Central memory CD4-positive, alpha-beta T cell (primary cell): Measurements from ENCODE around the gene ZNF385B.

Source experiments
- DNase-seq: peaks from one replicate; pipeline ENCODE4 v3.0.0; 2022

ZNF385B gene

GRCh38 chr2:179741317-179741716 is 120.1 kb downstream of the ZNF385B start:
- DNase-seq: no peak

DNA sequence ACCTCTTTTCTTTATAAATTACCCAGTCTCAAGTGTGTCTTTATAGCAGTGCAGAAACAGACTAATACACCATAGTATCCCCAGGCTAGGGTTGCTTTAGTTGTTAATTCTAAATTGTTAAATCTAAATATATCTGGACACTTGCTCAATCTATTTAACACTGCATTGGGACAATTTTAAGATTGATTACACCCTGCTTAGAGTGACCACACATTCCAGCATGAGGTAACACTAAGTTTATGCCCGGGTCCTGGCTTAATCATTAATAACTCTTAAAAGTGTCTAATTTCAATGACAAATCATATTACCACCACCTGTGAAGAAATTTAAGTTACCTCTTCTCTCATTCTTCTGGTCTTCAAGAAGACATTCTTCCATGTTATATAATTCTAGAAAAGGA is 131.4 kb downstream of the ZNF385B start:
- DNase-seq: no peak

DNA sequence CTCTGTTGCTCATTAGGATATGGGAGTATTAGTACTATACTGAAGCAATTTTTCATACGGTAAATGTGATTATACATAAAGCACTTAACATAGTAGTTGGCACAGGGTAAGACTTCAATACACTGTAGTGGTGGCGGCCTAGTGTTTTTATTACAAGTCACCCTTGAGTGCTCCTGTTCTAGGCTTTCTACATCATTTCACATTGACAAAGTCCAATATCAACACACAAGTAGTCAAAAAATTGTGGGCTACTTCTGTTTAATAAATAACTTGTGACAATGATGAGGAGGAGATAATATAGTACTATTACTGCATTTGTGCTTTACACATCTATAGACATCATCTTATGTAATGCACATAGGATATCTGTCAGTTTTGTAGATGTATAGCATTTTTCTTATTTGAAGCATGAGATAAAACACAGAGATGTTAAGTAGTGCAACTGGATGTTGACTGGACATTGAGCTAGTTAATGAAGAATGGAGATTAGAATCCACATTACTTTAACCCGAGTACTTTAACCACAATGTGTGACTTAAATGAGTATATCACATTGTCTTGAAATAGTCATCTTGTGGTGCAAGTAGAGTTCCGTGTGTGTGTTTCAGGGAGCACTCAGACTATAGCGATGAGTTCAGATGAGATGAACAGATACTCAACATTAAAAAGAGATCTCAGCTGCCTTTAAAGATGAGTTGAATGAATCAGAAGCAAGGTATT is 134.8 kb downstream of the ZNF385B start:
- DNase-seq: no peak

DNA sequence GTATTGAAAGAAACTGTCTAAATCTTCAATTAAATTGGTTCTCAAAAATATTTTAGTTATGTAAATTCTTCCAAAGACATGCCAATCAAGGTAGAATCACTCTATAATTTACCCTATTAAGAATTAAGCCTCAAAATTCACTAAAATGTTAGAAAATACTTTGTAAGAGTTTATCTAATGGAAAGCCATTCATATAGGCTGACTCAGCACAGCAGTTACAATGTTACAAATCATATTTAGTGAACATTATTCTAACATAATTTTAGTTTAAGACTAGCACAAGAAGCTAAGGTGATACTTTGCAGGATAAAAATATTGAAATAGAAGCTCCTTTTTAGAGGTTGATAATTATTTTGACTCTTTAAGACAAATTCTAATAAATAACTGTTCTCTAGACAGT is 137.0 kb downstream of the ZNF385B start:
- DNase-seq: no peak

GRCh38 chr2:179720173-179720772 is 141.1 kb downstream of the ZNF385B start:
- DNase-seq: no peak

DNA sequence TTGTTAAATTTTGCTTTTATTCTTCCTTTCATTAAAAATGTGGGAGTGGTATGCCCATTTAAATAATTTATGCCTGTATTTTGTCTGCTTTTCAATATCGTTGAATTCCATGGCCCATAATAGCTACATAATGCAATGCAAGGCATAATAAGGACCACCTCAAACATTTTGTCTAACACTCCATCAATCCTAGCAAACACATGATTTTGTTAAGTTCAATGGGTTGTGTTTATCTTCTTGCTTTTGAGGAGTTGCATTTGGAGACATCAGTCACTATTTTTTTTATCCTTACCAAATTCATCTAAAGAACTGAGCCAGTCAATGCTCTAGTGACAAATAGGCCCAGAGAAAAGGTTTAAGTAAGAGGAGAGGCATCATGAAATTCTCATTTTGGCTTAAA is 145.5 kb downstream of the ZNF385B start:
- DNase-seq: no peak

- no peak for DNase-seq
Measured at GRCh38 chr2:179715196-179715595, 146.2 kb downstream of the ZNF385B start.

GRCh38 chr2:179712825-179713224 is 148.6 kb downstream of the ZNF385B start:
- DNase-seq: no peak

DNA sequence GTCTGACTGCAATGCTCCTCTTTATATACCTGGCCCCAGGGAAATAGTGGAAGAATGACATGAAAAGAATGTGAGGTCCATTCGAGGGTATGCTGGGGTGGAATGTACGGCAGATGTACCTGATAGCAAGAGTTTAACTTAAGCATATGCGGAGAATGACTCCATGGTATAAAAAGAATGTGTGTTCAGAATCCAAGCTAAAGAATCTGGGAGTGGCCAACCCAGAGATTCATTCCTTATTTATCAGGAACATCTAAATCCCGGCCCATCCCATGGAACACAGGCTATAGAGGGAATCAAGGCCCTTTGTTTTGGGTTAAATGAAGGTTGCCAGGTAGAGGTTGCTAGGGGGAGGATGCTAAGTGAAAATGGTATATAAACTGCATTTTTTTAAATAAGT is 150.0 kb downstream of the ZNF385B start:
- DNase-seq: no peak

DNA sequence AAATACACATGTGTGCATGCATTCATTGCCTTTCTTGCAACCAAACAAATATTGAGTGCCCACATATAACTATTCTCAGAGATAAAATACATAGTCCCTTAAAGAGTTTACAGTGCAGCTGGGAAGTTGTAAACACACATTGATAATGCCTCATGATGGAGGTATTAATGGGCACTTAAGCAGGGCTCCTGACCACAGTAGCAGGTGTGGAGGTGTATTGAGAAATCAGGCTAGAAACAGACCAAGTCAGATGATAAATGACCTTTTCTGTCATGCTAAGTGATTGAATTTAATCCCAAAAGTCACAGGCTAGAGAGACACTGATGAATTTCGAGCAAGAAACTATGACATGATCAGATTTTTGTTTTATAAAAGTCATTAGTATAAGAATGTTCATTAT is 157.7 kb downstream of the ZNF385B start:
- no peak for DNase-seq

GRCh38 chr2:179702912-179703311 is 158.5 kb downstream of the ZNF385B start:
- no peak for DNase-seq

- no peak for DNase-seq
Measured at GRCh38 chr2:179701524-179702110, 159.8 kb downstream of the ZNF385B start.

DNA sequence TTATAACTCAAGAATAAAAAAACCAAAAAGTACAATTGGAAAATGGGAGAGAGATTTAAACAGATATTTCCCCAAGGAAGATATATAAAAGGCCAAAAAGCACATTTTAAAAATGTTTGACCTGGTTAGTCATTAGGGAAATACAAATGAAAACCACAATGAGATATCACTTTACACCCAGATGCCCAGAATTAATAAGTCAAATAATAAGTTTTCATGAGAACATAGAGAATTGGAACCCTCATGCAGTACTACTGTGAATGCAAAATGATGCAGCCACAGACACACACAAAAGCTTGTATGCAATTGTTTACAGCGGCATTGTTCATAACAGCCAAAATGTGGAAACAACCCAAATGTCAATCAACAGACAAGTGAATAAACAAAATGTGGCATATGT is 165.9 kb downstream of the ZNF385B start:
- no peak for DNase-seq

DNA sequence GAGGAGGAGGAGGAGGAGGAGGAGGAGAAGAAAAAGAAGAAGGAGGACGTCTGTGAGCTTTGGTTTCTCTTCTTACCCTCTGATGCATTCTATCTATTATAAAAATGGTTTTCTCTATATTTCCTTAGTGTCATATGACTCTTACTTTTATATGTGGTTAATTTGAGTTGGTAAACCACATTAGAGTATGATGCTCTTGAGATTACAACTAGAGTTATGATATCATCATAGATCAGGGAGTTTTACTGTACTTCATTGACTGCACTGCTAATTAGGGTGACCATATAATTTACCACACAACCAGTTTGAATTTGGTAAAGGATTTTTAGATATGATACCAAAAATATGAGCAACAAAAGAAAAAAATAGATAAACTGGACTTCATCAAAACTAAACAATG is 166.4 kb downstream of the ZNF385B start:
- no peak for DNase-seq

DNA sequence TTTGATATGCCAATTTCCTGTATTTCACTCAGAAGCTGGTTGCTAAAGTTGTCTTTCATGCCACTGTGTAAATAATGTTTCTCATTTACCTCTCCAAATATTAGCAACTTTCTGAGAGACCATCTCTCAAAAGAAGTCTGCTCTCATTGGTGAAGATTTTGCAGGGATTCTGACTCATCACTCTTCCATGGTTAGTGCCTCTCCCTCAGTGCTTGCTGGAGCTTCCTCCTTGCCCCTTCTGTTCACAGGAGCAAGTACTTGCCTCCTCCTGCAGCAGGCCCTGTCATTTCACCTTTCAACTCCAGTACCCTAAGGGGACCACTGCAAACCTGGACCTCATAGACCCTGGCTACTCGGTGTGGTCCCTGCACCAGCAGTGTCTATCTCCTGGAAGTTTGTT is 168.8 kb downstream of the ZNF385B start:
- DNase-seq: no peak

DNA sequence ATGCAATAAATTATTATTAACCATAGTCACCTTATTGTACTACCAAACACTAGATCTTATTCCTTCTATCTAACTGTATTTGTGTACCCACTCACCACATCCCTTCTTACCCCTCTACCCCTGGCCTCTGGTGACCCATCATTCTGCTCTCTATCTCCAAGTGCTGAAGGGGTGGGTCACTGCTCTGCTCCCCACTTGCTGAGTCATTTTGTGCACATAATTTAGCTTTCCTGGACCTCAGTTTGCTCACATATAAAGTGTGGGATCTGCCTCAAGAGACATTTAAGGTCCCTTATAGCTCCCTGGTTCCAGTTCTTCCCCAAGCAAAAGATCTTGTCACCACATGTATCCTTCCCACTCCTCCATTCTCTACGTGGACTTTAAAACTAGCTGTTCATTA is 169.4 kb downstream of the ZNF385B start:
- DNase-seq: no peak

- no peak for DNase-seq
Measured at GRCh38 chr2:179691235-179691634, 170.2 kb downstream of the ZNF385B start.

DNA sequence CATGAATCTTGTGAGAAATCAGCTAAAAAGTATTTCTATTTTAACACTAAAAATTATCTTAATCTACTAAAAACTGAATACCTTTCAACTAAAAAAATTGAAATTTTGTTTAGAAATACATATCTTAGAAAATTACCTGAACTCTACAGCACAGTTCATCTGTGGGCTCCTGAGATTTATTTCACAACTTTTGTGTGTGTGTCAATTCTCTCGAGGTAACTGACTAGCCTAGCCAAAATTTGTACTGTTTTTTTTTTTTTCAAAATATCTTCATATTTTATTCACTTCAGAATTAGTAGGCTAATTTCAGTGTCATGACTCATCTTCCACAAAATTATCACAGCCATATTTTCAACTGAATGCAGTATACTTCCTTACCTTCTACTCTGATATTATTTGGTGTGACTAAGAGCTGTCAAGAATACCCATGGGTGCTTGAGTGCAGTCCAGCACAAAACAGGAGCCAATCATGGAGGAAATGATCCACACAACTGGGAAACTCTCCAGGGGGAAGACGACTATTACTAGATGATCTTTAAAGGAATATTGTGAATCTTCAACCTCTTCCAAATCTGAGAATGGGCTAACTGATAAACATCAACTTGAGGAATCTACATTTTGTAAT is 174.6 kb downstream of the ZNF385B start:
- DNase-seq: no peak

DNA sequence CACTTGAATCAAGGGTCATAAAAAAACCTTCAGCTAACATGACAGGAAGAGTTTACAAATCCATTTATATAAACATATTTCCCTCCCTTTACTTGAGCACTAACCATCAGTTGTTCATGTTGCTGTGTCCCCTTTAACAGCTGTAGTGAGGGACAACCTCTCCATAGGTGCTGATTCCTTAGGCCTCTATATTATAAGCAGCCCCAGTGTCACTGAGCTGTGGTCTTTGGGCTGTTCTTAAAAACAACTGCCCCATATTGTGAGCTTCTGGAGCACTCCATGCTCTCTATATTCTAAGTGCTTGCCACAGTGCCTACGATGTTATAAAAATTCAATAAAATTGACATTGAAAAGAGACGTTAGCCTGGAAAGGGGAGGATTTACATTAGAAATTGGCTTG is 175.3 kb downstream of the ZNF385B start:
- no peak for DNase-seq

DNA sequence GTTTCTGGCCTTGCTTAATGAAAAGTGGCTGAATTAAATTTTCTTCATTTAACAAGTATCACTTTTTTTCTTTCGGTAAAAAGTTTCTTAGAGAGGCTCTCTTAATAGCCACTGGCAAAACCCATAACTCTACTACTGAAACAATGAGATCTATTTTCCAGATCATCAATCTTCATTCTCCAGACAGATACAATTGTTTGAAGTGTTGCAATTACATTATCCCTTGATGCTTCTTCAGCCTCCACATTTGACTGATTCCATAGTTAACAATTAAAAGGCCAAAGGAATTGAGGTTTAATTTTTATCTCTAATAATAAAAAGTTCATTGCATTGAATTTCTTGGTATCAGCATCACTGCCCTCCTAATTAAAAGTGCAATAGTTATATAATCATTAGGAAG is 176.3 kb downstream of the ZNF385B start:
- no peak for DNase-seq

DNA sequence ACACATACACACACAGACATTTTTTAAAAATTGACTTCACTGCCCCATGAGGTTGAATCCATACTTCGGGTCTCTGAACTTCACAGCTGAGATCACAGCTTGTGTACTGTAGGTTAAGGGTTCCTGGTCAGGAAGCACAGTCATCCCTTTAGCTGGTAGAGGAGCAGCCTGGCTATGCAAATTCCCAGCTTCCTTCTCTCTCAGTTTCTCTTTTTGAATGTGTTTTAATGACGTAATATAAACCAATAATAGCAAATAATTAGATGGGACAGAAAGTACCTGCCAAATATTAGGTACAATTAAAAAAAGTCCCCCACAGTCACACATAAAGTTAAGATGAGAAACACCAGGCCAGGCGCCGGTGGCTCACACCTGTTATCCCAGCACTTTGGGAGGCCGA is 178.7 kb downstream of the ZNF385B start:
- DNase-seq: no peak

DNA sequence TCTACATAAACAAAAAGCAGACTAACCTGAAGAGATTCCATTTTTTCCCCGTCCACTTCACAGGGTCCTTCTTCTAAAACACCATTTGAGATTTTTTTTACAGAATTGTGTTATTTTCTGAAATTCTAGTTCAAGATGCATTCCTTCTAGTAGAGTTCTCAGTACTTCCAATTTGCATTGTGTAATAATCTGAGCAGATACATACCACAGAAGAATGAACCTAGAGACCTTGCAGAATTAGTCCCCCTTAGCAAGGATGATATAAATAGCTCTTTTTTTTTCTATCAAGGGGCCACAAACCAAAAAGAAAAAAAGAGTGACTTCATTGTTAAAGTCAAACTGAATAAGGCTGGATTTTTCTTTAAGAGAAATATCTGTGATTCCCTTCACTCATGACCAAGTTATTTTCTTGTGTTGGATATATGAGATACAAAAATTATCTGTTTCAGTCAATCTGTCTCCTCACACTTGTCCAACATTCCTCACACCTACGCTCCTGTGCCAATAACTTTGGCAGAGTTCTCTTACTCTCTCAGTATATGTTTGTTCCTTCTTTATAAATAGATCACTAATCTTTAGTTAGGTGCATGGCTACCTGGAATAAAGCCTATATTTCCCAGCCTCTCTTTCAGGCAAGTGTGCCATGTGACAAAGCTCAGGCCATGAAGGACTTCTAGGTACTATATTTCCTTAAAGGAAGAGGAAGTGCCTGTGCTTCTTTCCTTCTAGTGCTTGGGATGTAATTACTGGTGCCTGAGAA is 183.5 kb downstream of the ZNF385B start:
- no peak for DNase-seq

DNA sequence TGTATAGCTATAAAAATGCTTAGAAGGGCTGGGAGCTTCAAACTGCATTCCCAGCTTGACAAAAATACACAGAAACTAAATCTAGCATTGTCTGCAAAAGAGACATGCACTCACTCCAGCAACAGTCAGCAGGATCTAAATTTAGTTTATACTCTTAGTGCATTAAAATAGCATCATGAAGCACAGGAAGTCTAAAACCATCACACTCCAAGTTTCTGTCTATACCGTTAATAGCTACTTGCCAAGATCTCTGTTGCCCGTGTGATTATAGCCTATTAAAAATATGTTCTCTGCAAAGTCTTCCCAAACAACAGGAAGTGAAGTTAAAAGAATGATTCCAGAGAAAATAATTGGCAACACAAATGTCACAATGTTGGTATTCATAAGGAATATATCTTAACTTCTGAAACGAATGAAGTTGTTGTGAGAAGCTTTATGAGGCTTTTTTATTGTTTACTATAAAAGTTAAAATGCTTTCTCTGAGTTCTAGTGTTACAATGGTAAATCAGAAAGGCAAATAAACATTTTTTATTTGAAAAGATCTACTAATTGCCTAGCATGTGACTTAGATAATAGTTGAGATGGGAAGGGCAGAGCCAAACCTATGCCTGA is 184.2 kb downstream of the ZNF385B start:
- no peak for DNase-seq
